Naive thymus-derived CD8-positive, alpha-beta T cell (primary cell): ENCODE data around the gene PRM3. TPM values are rescaled to one million over a fixed set of nuclear protein-coding genes. Genes with fewer than 3 reads are reported as not detected.

Experiments used
- microRNA-seq: library from miRNA; unstranded; fragments of <30 nt; microRNA quantifications from one replicate; pipeline ENCODE4 v1.2.0, GENCODE V29; 2022; ENCODE audit warnings: borderline microRNAs expressed
- polyA plus RNA-seq, 3 donors: library from polyadenylated mRNA; unstranded; fragments of 300-500 nt; fragmentation: Illumina TruSeq; gene quantifications; one replicate each; pipeline ENCODE4 v1.2.3, GENCODE V29; 2021
- total RNA-seq, 8 experiments: library from RNA in 2 of 8; stranded (reverse) in 2 of 8; gene quantifications; one replicate each; pipeline ENCODE4 v1.2.3 and lab custom pipeline; 2021 to 2026

PRM3 gene
- total and polyA plus RNA-seq, 5 experiments from 2014 or later: not detected

Small RNA genes within 50 kb of the gene (microRNA-seq; reads per million reads assigned to microRNA genes)
- not detected for gene MIR548H2

Other genes starting within 250 kb of the PRM3 start
- 10 to 100 TPM; 15.8 to 16.5 TPM for gene SOCS1, start 17.4 kb downstream of the PRM3 start, total RNA-seq
- 10 to 100 TPM; 13.5 to 24.0 (median 13.5) TPM for gene SOCS1, start 17.4 kb downstream of the PRM3 start, polyA plus RNA-seq
- gene TNP2, start 4.3 kb downstream of the PRM3 start, total RNA-seq: not detected
- not detected for gene TNP2, start 4.3 kb downstream of the PRM3 start, polyA plus RNA-seq
- gene PRM2, start 2.9 kb upstream of the PRM3 start, total RNA-seq: not detected
- gene PRM2, start 2.9 kb upstream of the PRM3 start, polyA plus RNA-seq: not detected
- not detected for gene PRM1, start 7.7 kb upstream of the PRM3 start, total RNA-seq
- gene PRM1, start 7.7 kb upstream of the PRM3 start, polyA plus RNA-seq: not detected
- gene RMI2, start 71.8 kb upstream of the PRM3 start, total RNA-seq: 1 to 10 TPM; 2.4 to 2.8 TPM
- gene RMI2, start 71.8 kb upstream of the PRM3 start, polyA plus RNA-seq: 10 to 100 TPM in 1 of 3 donors, 1 to 10 TPM in 2; 1.3 to 13.5 (median 7.1) TPM